ENCODE measurements around the gene OR10A3.
A peak's percentile ranks its signal among the peaks of the same experiment; 100 is the strongest.

The OR10A3 gene

GRCh38 chr11:7931168-7931567 lies 10.3 kb downstream of the OR10A3 start, which contains the start of gene OR10A6:
OR10A6 (minus strand) TSS chr11:7931268; CDS start chr11:7928662, 2,606 bp downstream.
- Histone ChIP-seq H3K36me3 (ENCODE audit: insufficient read depth, low read length) (no peaks in the 10 kb centered on the region), H3K4me3 (ENCODE audit: low read length) (no peak within 1 kb of the TSS), H3K9ac (ENCODE audit: low read depth, low read length) (no peak within 1 kb of the TSS)

GRCh38 chr11:7927635-7928034 lies 13.9 kb downstream of the OR10A3 start:
- H3K36me3 ChIP-seq (ENCODE audit: insufficient read depth, low read length): no peaks in the 10 kb centered on the region
- H3K4me2 ChIP-seq (ENCODE audit: low read length): no peak overlapping the region
- H3K4me3 ChIP-seq (ENCODE audit: low read length): no peak overlapping the region
- no peaks in the 10 kb centered on the region for H3K4me1 ChIP-seq (ENCODE audit: control insufficient read depth, insufficient read depth, low read length)
- H3K9me3 ChIP-seq (replicated peaks; ENCODE audit: low read length): no peaks in the 10 kb centered on the region
- H3K27me3 ChIP-seq (ENCODE audit: control insufficient read depth, insufficient read depth, low read length): no peaks in the 10 kb centered on the region
- H3K9ac ChIP-seq (ENCODE audit: low read depth, low read length): no peak overlapping the region

More at GRCh38 chr11:7931168-7931567, 10.3 kb downstream of the OR10A3 start, which contains the start of gene OR10A6:
- no peaks in the 10 kb centered on the region for H3K27me3 ChIP-seq (ENCODE audit: control insufficient read depth, insufficient read depth, low read length)
- no peak within 1 kb of the TSS for H3K4me2 ChIP-seq (ENCODE audit: low read length)
- H3K4me1 ChIP-seq (ENCODE audit: control insufficient read depth, insufficient read depth, low read length): no peaks in the 10 kb centered on the region
- H3K9me3 ChIP-seq (replicated peaks; ENCODE audit: low read length): no peaks in the 10 kb centered on the region

- Histone ChIP-seq H3K27me3 (ENCODE audit: control insufficient read depth, insufficient read depth, low read length) (no peaks in the 10 kb centered on the region), H3K9ac (ENCODE audit: low read depth, low read length) (no peak overlapping the region), H3K4me3 (ENCODE audit: low read length) (no peak overlapping the region), H3K4me2 (ENCODE audit: low read length) (no peak overlapping the region), H3K9me3 (replicated peaks; ENCODE audit: low read length) (no peaks in the 10 kb centered on the region), H3K36me3 (ENCODE audit: insufficient read depth, low read length) (no peaks in the 10 kb centered on the region), H3K4me1 (ENCODE audit: control insufficient read depth, insufficient read depth, low read length) (no peaks in the 10 kb centered on the region)
Observed at GRCh38 chr11:7924536-7924935, 17.0 kb downstream of the OR10A3 start.

- H3K36me3 ChIP-seq (ENCODE audit: insufficient read depth, low read length): no peaks in the 10 kb centered on the region
- H3K4me3 ChIP-seq (ENCODE audit: low read length): no peak overlapping the region
- no peak overlapping the region for H3K9ac ChIP-seq (ENCODE audit: low read depth, low read length)
- H3K4me2 ChIP-seq (ENCODE audit: low read length): no peak overlapping the region
- no peaks in the 10 kb centered on the region for H3K27me3 ChIP-seq (ENCODE audit: control insufficient read depth, insufficient read depth, low read length)
- no peaks in the 10 kb centered on the region for H3K4me1 ChIP-seq (ENCODE audit: control insufficient read depth, insufficient read depth, low read length)
- no peaks in the 10 kb centered on the region for H3K9me3 ChIP-seq (replicated peaks; ENCODE audit: low read length)
Observed at GRCh38 chr11:7918141-7918540, 23.4 kb downstream of the OR10A3 start.

GRCh38 chr11:7911011-7911410 lies 30.5 kb downstream of the OR10A3 start:
- Histone ChIP-seq H3K4me2 (ENCODE audit: low read length) (no peak overlapping the region), H3K9ac (ENCODE audit: low read depth, low read length) (no peak overlapping the region), H3K36me3 (ENCODE audit: insufficient read depth, low read length) (no peaks in the 10 kb centered on the region), H3K27me3 (ENCODE audit: control insufficient read depth, insufficient read depth, low read length) (no peaks in the 10 kb centered on the region), H3K4me1 (ENCODE audit: control insufficient read depth, insufficient read depth, low read length) (peaks cover 14% of the 10 kb centered on the region), H3K4me3 (ENCODE audit: low read length) (no peak overlapping the region), H3K9me3 (replicated peaks; ENCODE audit: low read length) (no peaks in the 10 kb centered on the region)

GRCh38 chr11:7910286-7910788 lies 31.2 kb downstream of the OR10A3 start:
- Histone ChIP-seq H3K4me3 (ENCODE audit: low read length) (no peak overlapping the region), H3K36me3 (ENCODE audit: insufficient read depth, low read length) (no peaks in the 10 kb centered on the region), H3K4me1 (ENCODE audit: control insufficient read depth, insufficient read depth, low read length) (peaks cover 21% of the 10 kb centered on the region), H3K9ac (ENCODE audit: low read depth, low read length) (no peak overlapping the region), H3K9me3 (replicated peaks; ENCODE audit: low read length) (no peaks in the 10 kb centered on the region), H3K4me2 (ENCODE audit: low read length) (no peak overlapping the region), H3K27me3 (ENCODE audit: control insufficient read depth, insufficient read depth, low read length) (no peaks in the 10 kb centered on the region)

GRCh38 chr11:7909585-7910285 lies 31.8 kb downstream of the OR10A3 start:
- H3K9ac ChIP-seq (ENCODE audit: low read depth, low read length): no peak overlapping the region
- peaks cover 26% of the 10 kb centered on the region for H3K4me1 ChIP-seq (ENCODE audit: control insufficient read depth, insufficient read depth, low read length)
- H3K4me3 ChIP-seq (ENCODE audit: low read length): no peak overlapping the region
- no peaks in the 10 kb centered on the region for H3K9me3 ChIP-seq (replicated peaks; ENCODE audit: low read length)
- H3K36me3 ChIP-seq (ENCODE audit: insufficient read depth, low read length): no peaks in the 10 kb centered on the region
- H3K27me3 ChIP-seq (ENCODE audit: control insufficient read depth, insufficient read depth, low read length): no peaks in the 10 kb centered on the region
- H3K4me2 ChIP-seq (ENCODE audit: low read length): no peak overlapping the region

- Histone ChIP-seq H3K4me1 (ENCODE audit: control insufficient read depth, insufficient read depth, low read length) (peaks cover 43% of the 10 kb centered on the region), H3K9ac (ENCODE audit: low read depth, low read length) (peak overlapping the region; percentile 44), H3K9me3 (replicated peaks; ENCODE audit: low read length) (no peaks in the 10 kb centered on the region), H3K4me3 (ENCODE audit: low read length) (no peak overlapping the region), H3K27me3 (ENCODE audit: control insufficient read depth, insufficient read depth, low read length) (no peaks in the 10 kb centered on the region), H3K4me2 (ENCODE audit: low read length) (peak overlapping the region; percentile 5), H3K36me3 (ENCODE audit: insufficient read depth, low read length) (no peaks in the 10 kb centered on the region)
Observed at GRCh38 chr11:7907121-7907520, 34.4 kb downstream of the OR10A3 start.

- H3K4me1 ChIP-seq (ENCODE audit: control insufficient read depth, insufficient read depth, low read length): peaks cover 43% of the 10 kb centered on the region
- H3K9me3 ChIP-seq (replicated peaks; ENCODE audit: low read length): no peaks in the 10 kb centered on the region
- peak overlapping the region; percentile 66 for H3K4me2 ChIP-seq (ENCODE audit: low read length)
- no peaks in the 10 kb centered on the region for H3K27me3 ChIP-seq (ENCODE audit: control insufficient read depth, insufficient read depth, low read length)
- no peak overlapping the region for H3K4me3 ChIP-seq (ENCODE audit: low read length)
- H3K9ac ChIP-seq (ENCODE audit: low read depth, low read length): peak overlapping the region; percentile 44
- H3K36me3 ChIP-seq (ENCODE audit: insufficient read depth, low read length): no peaks in the 10 kb centered on the region
Observed at GRCh38 chr11:7906481-7906880, 35.0 kb downstream of the OR10A3 start.

- H3K4me2 ChIP-seq (ENCODE audit: low read length): peak overlapping the region; percentile 66
- H3K36me3 ChIP-seq (ENCODE audit: insufficient read depth, low read length): no peaks in the 10 kb centered on the region
- H3K4me1 ChIP-seq (ENCODE audit: control insufficient read depth, insufficient read depth, low read length): peaks cover 43% of the 10 kb centered on the region
- no peaks in the 10 kb centered on the region for H3K27me3 ChIP-seq (ENCODE audit: control insufficient read depth, insufficient read depth, low read length)
- H3K9me3 ChIP-seq (replicated peaks; ENCODE audit: low read length): no peaks in the 10 kb centered on the region
- peak overlapping the region; percentile 44 for H3K9ac ChIP-seq (ENCODE audit: low read depth, low read length)
- no peak overlapping the region for H3K4me3 ChIP-seq (ENCODE audit: low read length)
Observed at GRCh38 chr11:7905961-7906429, 35.5 kb downstream of the OR10A3 start.

GRCh38 chr11:7905549-7905948 lies 36.0 kb downstream of the OR10A3 start:
- peak overlapping the region; percentile 44 for H3K9ac ChIP-seq (ENCODE audit: low read depth, low read length)
- H3K4me1 ChIP-seq (ENCODE audit: control insufficient read depth, insufficient read depth, low read length): peaks cover 43% of the 10 kb centered on the region
- H3K4me3 ChIP-seq (ENCODE audit: low read length): peak overlapping the region; percentile 19
- H3K27me3 ChIP-seq (ENCODE audit: control insufficient read depth, insufficient read depth, low read length): no peaks in the 10 kb centered on the region
- no peaks in the 10 kb centered on the region for H3K9me3 ChIP-seq (replicated peaks; ENCODE audit: low read length)
- no peaks in the 10 kb centered on the region for H3K36me3 ChIP-seq (ENCODE audit: insufficient read depth, low read length)
- H3K4me2 ChIP-seq (ENCODE audit: low read length): peak overlapping the region; percentile 66

- Histone ChIP-seq H3K9ac (ENCODE audit: low read depth, low read length) (peak overlapping the region; percentile 44), H3K9me3 (replicated peaks; ENCODE audit: low read length) (no peaks in the 10 kb centered on the region), H3K4me3 (ENCODE audit: low read length) (peak overlapping the region; percentile 32)
Observed at GRCh38 chr11:7904917-7905316, 36.6 kb downstream of the OR10A3 start.

More at GRCh38 chr11:7904917-7905316, 36.6 kb downstream of the OR10A3 start:
- H3K4me1 ChIP-seq (ENCODE audit: control insufficient read depth, insufficient read depth, low read length): peaks cover 43% of the 10 kb centered on the region
- H3K27me3 ChIP-seq (ENCODE audit: control insufficient read depth, insufficient read depth, low read length): no peaks in the 10 kb centered on the region
- peak overlapping the region; percentile 66 for H3K4me2 ChIP-seq (ENCODE audit: low read length)
- H3K36me3 ChIP-seq (ENCODE audit: insufficient read depth, low read length): no peaks in the 10 kb centered on the region

Data from skeletal muscle satellite cell (primary cell).